GM23248 (cell line): Measurements from ENCODE around the gene TBXAS1.

Experiments used
- EZH2 ChIP-seq: fragments of 200-600 bp; sonication (generic); IDR thresholded peaks from 2 replicates; pipeline ENCODE4 v1.6.1; 2018; ENCODE audit warnings: antibody characterized with exemption, mild to moderate bottlenecking; ENCODE audit not compliant: insufficient read depth, poor library complexity, severe bottlenecking
- EZH2phosphoT487 ChIP-seq: fragments of 200-600 bp; sonication (generic); IDR thresholded peaks from 2 replicates; pipeline ENCODE4 v1.6.1; 2018; ENCODE audit warnings: antibody characterized with exemption, moderate library complexity, mild to moderate bottlenecking, low read depth; ENCODE audit not compliant: insufficient read depth

DNA sequence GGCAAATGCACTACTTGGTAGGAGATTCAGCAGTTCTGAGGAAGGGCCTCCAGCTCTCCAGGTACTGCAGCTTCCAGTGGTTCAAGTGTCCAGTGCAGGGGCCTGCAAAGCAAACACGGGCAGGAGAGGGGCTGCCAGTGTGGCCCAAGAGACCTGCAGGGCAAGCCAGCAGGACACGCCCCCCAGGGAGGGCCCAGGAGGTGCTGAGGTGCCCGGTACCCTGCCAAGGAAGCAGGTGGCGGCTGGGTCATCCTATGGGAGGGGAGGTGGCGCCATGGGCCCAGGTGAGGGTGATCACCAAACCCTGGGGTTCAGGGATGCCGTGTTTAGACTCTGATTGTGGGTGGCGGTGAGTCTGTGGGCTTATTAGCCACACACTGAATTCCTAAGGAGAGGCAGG is 188.0 kb downstream of the TBXAS1 start:
- TF ChIP-seq EZH2, result no peak
- no peak for TF ChIP-seq EZH2phosphoT487
